ENCODE data around the gene GLOD5. TPM values are rescaled to one million over a fixed set of nuclear protein-coding genes. Genes with fewer than 3 reads are reported as not detected.

The GLOD5 gene
- total and polyA plus RNA-seq, 2 donors: not detected

DNA sequence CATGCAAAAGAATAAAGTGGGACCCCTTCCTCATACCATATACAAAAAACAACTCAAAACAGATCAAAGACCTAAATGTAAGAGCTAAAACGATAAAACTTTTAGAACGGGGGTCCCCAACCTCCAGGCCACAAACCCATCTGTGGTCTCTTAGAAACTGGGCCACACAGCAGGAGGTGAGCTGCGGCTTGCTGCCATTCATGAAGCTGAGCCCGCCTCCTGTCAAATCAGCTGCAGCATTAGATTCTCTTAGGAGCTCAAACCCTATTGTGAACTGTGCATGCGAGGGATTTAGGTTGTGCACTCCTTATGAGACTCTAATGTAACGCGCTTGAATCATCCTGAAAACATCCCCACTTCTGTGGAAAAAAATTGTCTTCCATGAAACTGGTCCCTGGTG lies 17.9 kb downstream of the GLOD5 start:
- Histone ChIP-seq H3K36me3 (ENCODE audit: insufficient read depth) (no peaks in the 10 kb centered on the region), H3K27ac (ENCODE audit: low read depth) (no peak overlapping the region), H3K4me1 (ENCODE audit: insufficient read depth) (no peaks in the 10 kb centered on the region), H3K4me3 (ENCODE audit: low read depth, low read length) (no peak overlapping the region)
- WGBS: 83% methylated on average over 7 of the region's 7 CpGs
- DNase-seq (ENCODE audit: extremely low spot score): no peak

DNA sequence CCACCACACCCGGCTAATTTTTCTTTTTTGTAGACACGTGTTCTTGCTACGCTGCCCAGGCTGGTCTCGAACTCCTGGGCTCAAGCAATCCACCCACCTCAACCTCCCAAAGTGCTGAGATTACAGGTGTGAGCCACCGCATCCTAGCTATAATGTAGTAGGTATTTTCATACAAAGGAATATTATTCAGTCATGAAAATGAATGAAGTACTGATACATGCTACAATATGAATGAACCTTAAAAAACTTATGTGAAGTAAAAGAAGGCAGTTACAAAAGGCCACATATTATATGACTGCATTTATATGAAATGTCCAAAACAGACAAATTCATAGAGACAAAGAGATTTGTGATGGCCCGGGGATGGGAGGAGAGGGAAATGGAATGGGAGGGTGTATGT lies 20.2 kb downstream of the GLOD5 start:
- H3K27ac ChIP-seq (ENCODE audit: low read depth): no peak overlapping the region
- WGBS: 90% methylated on average over 6 of the region's 6 CpGs
- no peak for DNase-seq (ENCODE audit: extremely low spot score)
- H3K36me3 ChIP-seq (ENCODE audit: insufficient read depth): no peaks in the 10 kb centered on the region
- H3K4me3 ChIP-seq (ENCODE audit: low read depth, low read length): no peak overlapping the region
- H3K4me1 ChIP-seq (ENCODE audit: insufficient read depth): no peaks in the 10 kb centered on the region

DNA sequence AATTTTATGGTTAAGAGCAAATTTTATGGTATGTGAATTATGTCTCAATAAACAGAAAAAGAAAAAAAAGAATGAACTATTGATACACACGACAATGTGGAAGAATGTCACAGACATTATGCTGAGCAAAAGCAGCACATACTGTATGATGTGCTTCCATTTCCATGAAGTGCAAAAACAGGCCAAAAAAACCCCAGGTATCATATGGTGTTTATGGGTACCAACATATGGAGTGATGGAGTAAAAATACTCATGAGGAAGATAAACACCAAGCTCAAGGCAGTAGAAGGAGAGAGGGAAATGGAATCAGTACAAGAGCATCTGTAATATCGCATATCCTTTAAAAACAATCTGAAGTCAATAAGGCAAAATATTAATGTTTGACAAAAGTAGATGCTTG lies 20.7 kb downstream of the GLOD5 start:
- DNase-seq (ENCODE audit: extremely low spot score): no peak
- Histone ChIP-seq H3K27ac (ENCODE audit: low read depth) (no peak overlapping the region), H3K4me3 (ENCODE audit: low read depth, low read length) (no peak overlapping the region), H3K4me1 (ENCODE audit: insufficient read depth) (no peaks in the 10 kb centered on the region), H3K36me3 (ENCODE audit: insufficient read depth) (no peaks in the 10 kb centered on the region)
- WGBS: 69% methylated on average over 2 of the region's 2 CpGs

DNA sequence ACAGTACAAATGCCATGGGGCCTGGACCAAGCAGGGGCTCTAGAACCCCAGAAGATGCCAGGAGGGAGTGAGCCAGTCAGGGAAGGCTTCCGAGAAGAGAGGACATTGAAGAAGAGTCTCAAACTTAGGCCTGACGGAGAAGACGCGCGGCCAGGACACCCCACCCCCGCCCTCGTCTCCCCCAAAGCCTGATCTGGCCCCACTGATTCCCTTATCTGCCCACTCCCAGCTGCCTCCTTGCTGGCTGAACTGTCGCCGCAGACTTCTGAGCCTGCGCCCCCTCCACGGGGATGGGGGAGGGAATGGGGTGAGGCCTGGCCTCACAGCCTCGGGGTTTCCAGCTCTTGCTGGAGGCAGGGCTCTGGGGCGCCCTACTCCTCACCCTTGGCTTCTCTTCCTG lies 21.2 kb downstream of the GLOD5 start:
- no peak for DNase-seq (ENCODE audit: extremely low spot score)
- WGBS: 68% methylated on average over 13 of the region's 13 CpGs
- Histone ChIP-seq H3K27ac (ENCODE audit: low read depth) (no peak overlapping the region), H3K4me3 (ENCODE audit: low read depth, low read length) (no peak overlapping the region), H3K4me1 (ENCODE audit: insufficient read depth) (no peaks in the 10 kb centered on the region), H3K36me3 (ENCODE audit: insufficient read depth) (no peaks in the 10 kb centered on the region)

DNA sequence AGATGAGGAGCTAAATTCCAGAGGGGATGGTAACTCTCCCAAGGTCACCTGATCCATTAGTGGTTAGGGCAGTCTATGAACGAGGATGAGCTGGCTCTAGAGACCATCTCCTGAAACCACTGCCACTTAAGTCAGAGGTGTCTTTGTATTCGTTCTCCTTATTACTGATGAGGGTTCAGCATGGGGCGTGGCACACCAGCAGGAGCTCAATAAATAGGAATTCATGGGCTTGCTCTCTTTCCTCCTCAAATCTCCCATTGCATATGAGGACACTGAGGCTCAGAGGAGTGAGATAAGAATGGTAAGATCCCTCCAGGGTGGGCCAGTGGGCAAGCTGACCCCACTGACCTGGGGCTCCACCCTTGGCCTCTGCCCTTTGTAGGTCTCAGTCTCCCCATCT lies 23.2 kb downstream of the GLOD5 start:
- H3K36me3 ChIP-seq (ENCODE audit: insufficient read depth): no peaks in the 10 kb centered on the region
- H3K4me3 ChIP-seq (ENCODE audit: low read depth, low read length): no peak overlapping the region
- WGBS: 50% methylated on average over 3 of the region's 3 CpGs
- no peak overlapping the region for H3K27ac ChIP-seq (ENCODE audit: low read depth)
- no peaks in the 10 kb centered on the region for H3K4me1 ChIP-seq (ENCODE audit: insufficient read depth)
- no peak for DNase-seq (ENCODE audit: extremely low spot score)

DNA sequence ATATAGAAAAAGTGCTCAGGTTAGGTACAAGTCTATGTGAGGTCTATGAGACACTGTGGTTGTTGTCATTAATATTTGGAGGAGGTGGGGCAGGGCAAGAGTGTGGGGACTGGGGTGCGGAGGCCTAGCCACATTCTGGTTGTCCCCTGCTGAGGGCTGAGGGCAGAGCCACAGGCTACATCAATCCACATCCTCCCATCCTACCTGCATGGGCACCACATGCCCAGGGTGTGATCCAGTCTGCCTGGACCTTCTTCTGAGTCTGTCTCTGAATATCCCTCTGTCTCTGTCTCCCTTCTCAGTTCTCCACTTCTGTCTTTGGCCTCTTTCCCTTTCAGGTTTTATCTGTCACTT lies 23.6 kb downstream of the GLOD5 start:
- no peak overlapping the region for H3K27ac ChIP-seq (ENCODE audit: low read depth)
- no peak overlapping the region for H3K4me3 ChIP-seq (ENCODE audit: low read depth, low read length)
- WGBS: 92% methylated on average over 1 of the region's 1 CpG
- no peaks in the 10 kb centered on the region for H3K4me1 ChIP-seq (ENCODE audit: insufficient read depth)
- no peaks in the 10 kb centered on the region for H3K36me3 ChIP-seq (ENCODE audit: insufficient read depth)
- no peak for DNase-seq (ENCODE audit: extremely low spot score)

DNA sequence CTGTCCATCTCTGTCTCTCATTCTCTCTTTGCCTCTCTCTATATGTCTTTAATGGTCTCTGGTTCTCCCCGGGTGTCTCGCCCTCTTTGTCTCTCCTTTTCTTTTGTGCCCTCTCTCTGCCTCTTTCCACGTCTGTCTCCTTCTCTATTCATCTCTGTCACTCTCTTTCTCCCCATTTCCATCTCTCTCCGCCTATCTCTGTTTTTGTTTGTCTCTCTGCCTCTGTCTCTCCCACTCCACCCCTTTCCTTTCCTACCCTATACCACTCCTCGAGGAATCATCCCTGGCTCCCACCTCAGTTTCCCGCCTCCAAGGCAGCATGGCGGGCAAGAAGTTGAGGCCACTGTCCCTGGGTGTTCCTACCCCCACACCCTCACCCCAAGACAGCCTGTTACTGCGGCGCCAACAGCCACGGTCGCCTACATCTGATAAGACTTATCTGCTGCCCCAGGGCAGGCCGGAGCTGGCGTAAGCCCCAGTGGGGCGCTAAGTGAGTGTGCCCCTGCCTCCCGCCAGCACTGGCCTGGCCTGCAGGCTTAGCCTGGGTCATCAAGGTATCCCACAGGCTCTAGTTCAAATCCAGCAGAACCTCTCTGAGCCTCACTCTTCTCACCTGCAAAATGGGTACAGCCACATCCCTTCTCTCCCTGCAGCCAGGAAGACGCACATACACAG lies 24.1 kb downstream of the GLOD5 start:
- Histone ChIP-seq H3K4me1 (ENCODE audit: insufficient read depth) (no peaks in the 10 kb centered on the region), H3K4me3 (ENCODE audit: low read depth, low read length) (no peak overlapping the region), H3K36me3 (ENCODE audit: insufficient read depth) (no peaks in the 10 kb centered on the region), H3K27ac (ENCODE audit: low read depth) (no peak overlapping the region)
- 71% methylated on average over 16 of the region's 16 CpGs for whole genome bisulfite sequencing
- DNase-seq (ENCODE audit: extremely low spot score): no peak

DNA sequence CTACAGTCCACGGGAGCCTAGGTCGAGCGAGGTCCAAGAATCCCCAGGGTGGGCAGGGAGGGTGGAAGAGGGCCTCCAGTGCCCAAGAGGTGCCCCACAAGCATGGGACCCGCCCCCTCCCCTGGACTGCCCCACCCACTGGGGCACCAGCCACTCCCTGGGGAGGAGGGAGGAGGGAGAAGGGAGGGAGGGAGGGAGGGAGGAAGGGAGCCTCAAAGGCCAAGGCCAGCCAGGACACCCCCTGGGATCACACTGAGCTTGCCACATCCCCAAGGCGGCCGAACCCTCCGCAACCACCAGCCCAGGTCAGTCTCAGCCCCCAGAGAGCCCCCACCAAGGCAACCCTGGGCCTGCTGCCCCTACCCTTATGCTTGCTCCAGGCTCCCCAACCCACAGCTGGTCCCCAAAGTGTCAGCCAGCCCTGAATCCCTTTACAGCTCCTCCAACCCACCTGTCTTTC lies 24.8 kb downstream of the GLOD5 start, which contains the start of gene GATA1:
Gene GATA1, plus strand, starts transcription at position 250 of the 460 bp plus-strand sequence. CDS start 4,520 bp downstream, outside the sequence.
- H3K27ac ChIP-seq (ENCODE audit: low read depth): no peak within 1 kb of the TSS
- H3K4me1 ChIP-seq (ENCODE audit: insufficient read depth): no peaks in the 10 kb centered on the region
- no peak for DNase-seq (ENCODE audit: extremely low spot score)
- WGBS: 81% methylated on average over 7 of the region's 7 CpGs
- H3K36me3 ChIP-seq (ENCODE audit: insufficient read depth): no peaks in the 10 kb centered on the region
- H3K4me3 ChIP-seq (ENCODE audit: low read depth, low read length): no peak within 1 kb of the TSS

DNA sequence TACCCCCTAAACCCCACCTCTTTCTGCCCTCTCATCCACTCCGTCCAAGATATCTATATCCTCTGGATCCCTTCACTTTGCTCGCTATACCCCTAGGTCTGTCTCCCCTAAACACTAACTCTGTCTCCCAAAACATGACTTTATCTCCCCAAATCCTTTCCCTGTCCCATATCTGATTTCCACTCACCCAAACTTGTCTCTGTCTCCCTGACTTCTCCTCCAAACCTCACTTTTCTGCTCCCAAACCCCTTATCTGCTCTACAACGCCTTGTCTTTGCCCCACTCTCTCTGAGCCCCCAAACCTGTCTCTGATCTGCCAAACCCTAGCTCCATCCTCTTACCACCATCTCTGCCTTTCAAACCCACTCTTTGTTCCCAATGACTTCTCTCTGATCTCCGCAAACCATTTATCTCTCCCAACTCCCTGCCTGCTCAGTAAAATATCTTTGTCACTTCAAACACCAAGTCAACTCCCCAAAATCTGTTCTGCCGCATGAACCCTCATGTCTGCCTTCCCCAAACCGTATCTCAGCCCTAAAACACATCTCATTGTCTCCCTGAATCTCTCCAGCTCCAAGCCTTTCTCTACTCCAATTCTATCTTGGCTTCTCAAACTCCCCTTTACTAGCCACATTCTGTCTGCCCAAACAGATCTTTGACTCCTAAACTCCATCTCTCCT lies 25.4 kb downstream of the GLOD5 start:
- WGBS: 66% methylated on average over 6 of the region's 6 CpGs
- no peak for DNase-seq (ENCODE audit: extremely low spot score)
- Histone ChIP-seq H3K4me1 (ENCODE audit: insufficient read depth) (no peaks in the 10 kb centered on the region), H3K27ac (ENCODE audit: low read depth) (no peak overlapping the region), H3K36me3 (ENCODE audit: insufficient read depth) (no peaks in the 10 kb centered on the region), H3K4me3 (ENCODE audit: low read depth, low read length) (no peak overlapping the region)

DNA sequence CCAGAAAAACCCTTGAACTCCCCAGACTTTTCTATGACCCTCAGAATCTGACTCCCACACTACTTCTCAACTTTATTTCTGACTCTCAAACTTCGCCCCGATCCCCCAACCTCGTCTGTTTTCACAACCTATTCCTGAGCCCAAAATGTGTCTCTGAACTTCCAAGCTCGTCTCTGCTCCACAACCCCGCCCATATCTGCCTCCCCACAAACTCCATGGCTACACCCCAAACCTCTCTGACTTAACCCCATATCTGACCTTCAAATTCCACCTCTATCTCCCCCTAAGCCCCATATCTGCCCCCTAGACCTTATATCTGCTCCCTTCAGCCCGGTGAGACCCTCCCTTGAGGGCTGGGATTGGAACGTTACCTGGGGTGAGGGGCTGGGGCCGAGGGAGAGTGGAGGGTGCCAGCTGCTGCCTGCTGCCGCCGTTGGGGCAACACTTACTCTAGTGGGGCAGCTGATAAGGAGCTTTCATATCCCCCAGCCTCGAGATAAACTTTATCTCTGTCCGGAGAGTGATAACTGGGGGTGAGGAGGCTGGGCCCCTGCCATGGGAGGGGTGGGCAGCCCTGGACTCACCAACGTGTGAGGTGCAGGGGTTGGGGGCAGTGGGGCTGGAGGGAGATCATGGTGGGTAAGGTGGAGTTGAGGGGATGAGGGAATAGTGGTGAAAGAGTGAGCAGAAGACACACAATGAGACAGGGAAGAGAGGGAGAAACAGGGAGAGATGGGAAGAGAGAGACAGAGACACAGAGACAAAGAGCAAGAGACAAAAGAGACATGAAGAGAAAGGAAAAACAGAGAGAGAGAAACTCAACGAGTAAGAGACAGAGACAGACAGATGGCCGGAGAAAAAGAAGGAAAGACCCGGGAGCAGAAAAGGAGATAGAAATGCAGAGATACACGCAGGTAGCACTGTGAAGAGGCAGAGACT lies 26.2 kb downstream of the GLOD5 start:
- Histone ChIP-seq H3K36me3 (ENCODE audit: insufficient read depth) (no peaks in the 10 kb centered on the region), H3K4me1 (ENCODE audit: insufficient read depth) (no peaks in the 10 kb centered on the region), H3K27ac (ENCODE audit: low read depth) (no peak overlapping the region), H3K4me3 (ENCODE audit: low read depth, low read length) (no peak overlapping the region)
- 49% methylated on average over 17 of the region's 17 CpGs for WGBS
- no peak for DNase-seq (ENCODE audit: extremely low spot score)

DNA sequence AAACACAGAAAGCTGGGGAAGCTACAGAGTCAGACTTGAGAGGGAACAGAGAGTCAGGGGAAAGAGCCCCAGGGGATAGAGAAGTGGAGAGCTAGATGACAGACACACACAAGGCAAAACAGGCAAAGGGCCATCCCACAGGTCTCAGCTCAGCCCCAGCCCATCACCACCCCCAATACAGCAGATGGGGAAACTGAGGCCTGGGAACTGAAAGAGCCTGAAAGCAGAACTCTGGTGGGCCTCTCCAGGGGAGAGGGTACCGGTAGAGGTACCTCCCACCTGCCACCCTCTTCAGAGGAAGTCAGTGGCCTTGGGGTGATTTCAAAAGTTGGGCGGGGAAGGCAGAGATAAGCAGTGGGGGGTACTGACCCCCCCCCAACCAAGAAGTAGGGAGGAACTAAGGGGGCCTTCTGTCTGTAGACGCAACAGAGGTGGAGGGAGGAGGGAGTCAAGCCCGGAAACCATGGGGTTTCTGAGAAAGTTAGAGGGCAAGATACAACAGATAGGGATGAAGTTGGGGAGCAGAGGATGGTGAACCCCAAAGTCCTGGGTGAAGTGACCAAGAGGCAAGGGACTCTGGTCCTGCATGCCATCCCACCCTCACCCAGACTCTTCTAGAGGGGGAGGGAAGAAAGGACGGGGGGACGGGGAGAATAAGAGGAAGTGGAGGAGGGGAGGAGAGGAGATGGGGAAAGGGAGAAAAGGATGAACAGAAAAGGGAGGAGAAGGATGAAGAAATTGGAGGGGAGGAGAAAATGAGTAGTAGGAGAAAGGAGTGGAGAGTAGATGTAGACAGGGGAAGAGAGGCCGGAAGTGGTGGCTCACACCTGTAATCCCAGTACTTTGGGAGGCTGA lies 28.0 kb downstream of the GLOD5 start:
- no peak for DNase-seq (ENCODE audit: extremely low spot score)
- Histone ChIP-seq H3K4me3 (ENCODE audit: low read depth, low read length) (no peak overlapping the region), H3K36me3 (ENCODE audit: insufficient read depth) (no peaks in the 10 kb centered on the region), H3K4me1 (ENCODE audit: insufficient read depth) (no peaks in the 10 kb centered on the region), H3K27ac (ENCODE audit: low read depth) (no peak overlapping the region)
- WGBS: 60% methylated on average over 7 of the region's 7 CpGs

DNA sequence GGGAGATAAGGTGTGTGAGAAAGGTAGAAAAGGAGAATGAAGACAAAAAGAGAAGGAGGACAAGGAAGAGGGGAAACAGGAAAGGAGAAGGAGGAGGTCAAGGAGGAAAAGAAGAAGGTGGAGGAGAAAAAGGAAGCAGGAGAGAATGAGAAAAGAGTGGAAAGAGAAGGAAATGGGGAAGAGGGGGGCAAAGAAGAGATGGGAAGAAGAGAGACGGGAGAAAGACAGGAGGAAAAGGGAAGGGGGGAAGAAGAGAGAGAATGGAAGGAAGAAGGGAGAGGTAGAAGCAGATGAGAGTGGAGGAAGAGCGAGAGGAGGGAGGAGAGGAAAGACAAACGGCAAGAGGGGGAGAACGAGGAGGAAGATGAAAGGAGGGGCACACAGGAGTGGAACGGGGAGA lies 28.9 kb downstream of the GLOD5 start:
- Histone ChIP-seq H3K4me1 (ENCODE audit: insufficient read depth) (no peaks in the 10 kb centered on the region), H3K4me3 (ENCODE audit: low read depth, low read length) (no peak overlapping the region), H3K27ac (ENCODE audit: low read depth) (no peak overlapping the region), H3K36me3 (ENCODE audit: insufficient read depth) (no peaks in the 10 kb centered on the region)
- WGBS: 52% methylated on average over 5 of the region's 5 CpGs
- no peak for DNase-seq (ENCODE audit: extremely low spot score)

Data from urinary bladder (tissue), 4 donors.